Neural cell (in vitro differentiated cells): ENCODE measurements around the gene IFNA8. TPM values are rescaled to one million over a fixed set of nuclear protein-coding genes. Genes with fewer than 3 reads are reported as not detected.

Source experiments
- H2AFZ ChIP-seq: fragments of 200-600, 300-800 bp; sonication (generic), shearing (Covaris generic); 2 replicates; pipeline ENCODE4 v1.6.0; 2014; ENCODE audit warnings: low read depth, mild to moderate bottlenecking, antibody characterized with exemption, low read length, moderate library complexity
- H3F3A ChIP-seq: fragments of 200-600 bp; shearing (Covaris generic); 2 replicates; pipeline ENCODE4 v1.6.1; 2016; ENCODE audit warnings: mild to moderate bottlenecking, moderate library complexity, mixed read lengths, antibody characterized with exemption, low read length; ENCODE audit not compliant: insufficient read depth, poor library complexity, severe bottlenecking
- H3K27ac ChIP-seq: fragments of 200-600, 300-800 bp; sonication (generic), shearing (Covaris generic); 2 replicates; pipeline ENCODE4 v1.5.1; 2014; ENCODE audit warnings: mild to moderate bottlenecking, low read length, moderate library complexity
- H3K27me3 ChIP-seq: fragments of 300-800, 200-600 bp; sonication (generic), shearing (Covaris generic); 2 replicates; pipeline ENCODE4 v1.6.0; 2014; ENCODE audit warnings: mild to moderate bottlenecking, low read depth, low read length, moderate library complexity; ENCODE audit not compliant: insufficient read depth
- H3K36me3 ChIP-seq: fragments of 300-800, 200-600 bp; sonication (generic), shearing (Covaris generic); 2 replicates; pipeline ENCODE4 v1.5.1; 2014; ENCODE audit warnings: mild to moderate bottlenecking, antibody characterized with exemption, low read length, moderate library complexity; ENCODE audit not compliant: insufficient read depth
- H3K4me2 ChIP-seq: fragments of 300-800, 200-600 bp; sonication (generic), shearing (Covaris generic); 2 replicates; pipeline ENCODE4 v1.6.0; 2014; ENCODE audit warnings: mild to moderate bottlenecking, low read length
- H3K4me3 ChIP-seq: fragments of 300-800, 200-600 bp; sonication (generic), shearing (Covaris generic); 2 replicates; pipeline ENCODE4 v1.5.1; 2014; ENCODE audit warnings: mild to moderate bottlenecking, low read length, moderate library complexity
- H3K79me2 ChIP-seq: fragments of 200-600 bp; shearing (Covaris generic); replicated peaks from 2 replicates; pipeline ENCODE4 v1.6.0; 2014; ENCODE audit warnings: mild to moderate bottlenecking, low read length, moderate library complexity; ENCODE audit not compliant: insufficient read depth
- H3K9ac ChIP-seq: fragments of 300-800, 200-600 bp; sonication (generic), shearing (Covaris generic); 2 replicates; pipeline ENCODE4 v1.6.1; 2016; ENCODE audit warnings: mild to moderate bottlenecking, low read length, mixed read lengths
- H3K9me2 ChIP-seq: fragments of 200-600 bp; shearing (Covaris generic); 2 replicates; pipeline ENCODE4 v1.6.1; 2016; ENCODE audit warnings: mild to moderate bottlenecking, low read length, mixed read lengths; ENCODE audit not compliant: insufficient read depth
- H3K9me3 ChIP-seq: fragments of 200-600, 300-800 bp; sonication (generic), shearing (Covaris generic); 2 replicates; pipeline ENCODE4 v1.6.1; 2016; ENCODE audit warnings: mild to moderate bottlenecking, mixed run types, low read length, moderate library complexity, mixed read lengths
- H4K20me1 ChIP-seq: fragments of 200-600 bp; shearing (Covaris generic); 2 replicates; pipeline ENCODE4 v1.6.1; 2016; ENCODE audit warnings: mild to moderate bottlenecking, mixed run types; ENCODE audit not compliant: insufficient read depth
- CTCF ChIP-seq: fragments of 450-650 bp; IDR thresholded peaks from 2 replicates; pipeline ENCODE4 v1.5.1; 2014; ENCODE audit warnings: antibody characterized with exemption, mild to moderate bottlenecking, moderate library complexity; ENCODE audit not compliant: poor library complexity, severe bottlenecking
- EP300 ChIP-seq: fragments of 450-650 bp; conservative IDR thresholded peaks from 2 replicates; pipeline ENCODE4 v1.6.1; 2014; ENCODE audit warnings: antibody characterized with exemption, mild to moderate bottlenecking, moderate library complexity; ENCODE audit not compliant: poor library complexity, severe bottlenecking
- EZH2 ChIP-seq: fragments of 200-600, 300-800 bp; shearing (Covaris generic), sonication (generic); IDR thresholded peaks from 2 replicates; pipeline ENCODE4 v1.6.1; 2014; ENCODE audit warnings: antibody characterized with exemption, low read length, borderline replicate concordance, mild to moderate bottlenecking; ENCODE audit not compliant: insufficient read depth, poor library complexity, severe bottlenecking
- MXI1 ChIP-seq: fragments of 450-650 bp; conservative IDR thresholded peaks from 2 replicates; pipeline ENCODE4 v1.6.1; 2014; ENCODE audit warnings: antibody characterized with exemption, mild to moderate bottlenecking; ENCODE audit not compliant: poor library complexity, severe bottlenecking
- POLR2AphosphoS5 ChIP-seq: IDR thresholded peaks from 2 replicates; pipeline ENCODE4 v1.6.1; 2012
- RAD21 ChIP-seq: fragments of 450-650 bp; conservative IDR thresholded peaks from 2 replicates; pipeline ENCODE4 v1.6.1; 2014; ENCODE audit warnings: antibody characterized with exemption, mild to moderate bottlenecking, moderate library complexity
- REST ChIP-seq: IDR thresholded peaks from 2 replicates; pipeline ENCODE4 v1.6.1; 2012; ENCODE audit warnings: borderline replicate concordance
- SMC3 ChIP-seq: fragments of 450-650 bp; conservative IDR thresholded peaks from 2 replicates; pipeline ENCODE4 v1.6.1; 2014; ENCODE audit warnings: antibody characterized with exemption, mild to moderate bottlenecking, moderate library complexity; ENCODE audit not compliant: poor library complexity
- TAF1 ChIP-seq: IDR thresholded peaks from 2 replicates; pipeline ENCODE4 v1.6.1; 2012; ENCODE audit warnings: low read depth
- polyA plus RNA-seq: library from polyadenylated mRNA; depleted of rRNA; stranded (reverse); fragments of >200 nt; gene quantifications from 2 replicates; pipeline ENCODE4 v1.2.3, GENCODE V29; 2014

The IFNA8 gene
- polyA plus RNA-seq, 1 donor from 2014 or later, result not detected

GRCh38 chr9:21455320-21455719 is 46.4 kb downstream of the IFNA8 start:
- H3K79me2 ChIP-seq, result no peaks in the 10 kb centered on the region
- H3K9ac ChIP-seq, result no peak overlapping the region
- H3K27ac ChIP-seq, result no peak overlapping the region
- no peak overlapping the region for H2AFZ ChIP-seq
- no peak overlapping the region for H3K4me2 ChIP-seq
- no peaks in the 10 kb centered on the region for H3K9me3 ChIP-seq
- H3K36me3 ChIP-seq, result no peaks in the 10 kb centered on the region
- no peaks in the 10 kb centered on the region for H4K20me1 ChIP-seq
- no peaks in the 10 kb centered on the region for H3K9me2 ChIP-seq
- H3K4me3 ChIP-seq, result no peak overlapping the region
- TF ChIP-seq POLR2AphosphoS5, result no peak
- no peak for TF ChIP-seq EP300
- TF ChIP-seq TAF1, result no peak
- peak; percentile 19 for TF ChIP-seq CTCF
- TF ChIP-seq EZH2, result no peak
- TF ChIP-seq REST, result no peak
- TF ChIP-seq SMC3, result no peak
- peak; percentile 25 for TF ChIP-seq RAD21
- no peak for TF ChIP-seq MXI1
- no peaks in the 10 kb centered on the region for H3F3A ChIP-seq
- no peaks in the 10 kb centered on the region for H3K27me3 ChIP-seq

Other genes starting within 250 kb of the IFNA8 start
- not detected in 2 replicates for gene IFNA21, start 242.5 kb upstream of the IFNA8 start, polyA plus RNA-seq
- gene IFNA4, start 221.5 kb upstream of the IFNA8 start, polyA plus RNA-seq, result not detected in 2 replicates
- not detected in 2 replicates for gene IFNA7, start 206.9 kb upstream of the IFNA8 start, polyA plus RNA-seq
- gene IFNA10, start 202.0 kb upstream of the IFNA8 start, polyA plus RNA-seq, result not detected in 2 replicates
- gene IFNA16, start 191.8 kb upstream of the IFNA8 start, polyA plus RNA-seq, result not detected in 2 replicates
- not detected in 2 replicates for gene IFNA17, start 180.9 kb upstream of the IFNA8 start, polyA plus RNA-seq
- gene IFNA14, start 169.1 kb upstream of the IFNA8 start, polyA plus RNA-seq, result not detected in 2 replicates
- gene IFNA5, start 103.8 kb upstream of the IFNA8 start, polyA plus RNA-seq, result not detected in 2 replicates
- gene KLHL9, start 73.7 kb upstream of the IFNA8 start, polyA plus RNA-seq, result 39.6 and 40.9 TPM in 2 replicates
- gene IFNA6, start 58.2 kb upstream of the IFNA8 start, polyA plus RNA-seq, result not detected in 2 replicates
- not detected in 2 replicates for gene IFNA13, start 41.1 kb upstream of the IFNA8 start, polyA plus RNA-seq
- gene IFNA2, start 23.7 kb upstream of the IFNA8 start, polyA plus RNA-seq, result not detected in 2 replicates
- not detected in 2 replicates for gene IFNA1, start 31.3 kb downstream of the IFNA8 start, polyA plus RNA-seq
- not detected in 2 replicates for gene IFNE, start 73.2 kb downstream of the IFNA8 start, polyA plus RNA-seq